Astrocyte (in vitro differentiated cells and primary cell): ENCODE results near the gene AKT3. TPM values are rescaled to one million over a fixed set of nuclear protein-coding genes. Genes with fewer than 3 reads are reported as not detected.

Experiments used
- DNase-seq: peaks from one replicate; pipeline ENCODE4 v3.0.0-alpha.2; 2010; ENCODE audit warnings: low read depth
- FAIRE-seq: peaks from 2 replicates; lab custom pipeline; 2011; peaks lifted over from hg19 to GRCh38; lab: Jason Lieb, UNC
- H2AFZ ChIP-seq: 2 replicates; pipeline ENCODE4 v1.6.0; 2012; ENCODE audit warnings: low read depth, low read length, inconsistent platforms
- H3K27ac ChIP-seq: 2 replicates; pipeline ENCODE4 v1.5.1; 2011; ENCODE audit warnings: low read depth, low read length, inconsistent platforms
- H3K27me3 ChIP-seq: 2 replicates; pipeline ENCODE4 v1.6.0; 2011; ENCODE audit warnings: low read length, inconsistent platforms; ENCODE audit not compliant: insufficient read depth
- H3K36me3 ChIP-seq: 2 replicates; pipeline ENCODE4 v1.5.1; 2011; ENCODE audit warnings: low read length, inconsistent platforms; ENCODE audit not compliant: insufficient read depth
- H3K4me1 ChIP-seq: 2 replicates; pipeline ENCODE4 v1.5.1; 2011; ENCODE audit warnings: low read length, inconsistent platforms; ENCODE audit not compliant: insufficient read depth
- H3K4me2 ChIP-seq: 2 replicates; pipeline ENCODE4 v1.6.0; 2012; ENCODE audit warnings: low read length, inconsistent platforms
- H3K4me3 ChIP-seq: 2 replicates; pipeline ENCODE4 v1.5.1; 2011; ENCODE audit warnings: low read depth, mild to moderate bottlenecking, low read length, inconsistent platforms; ENCODE audit not compliant: insufficient read depth
- H3K79me2 ChIP-seq: 2 replicates; pipeline ENCODE4 v1.6.0; 2012; ENCODE audit warnings: mild to moderate bottlenecking, low read length, inconsistent platforms; ENCODE audit not compliant: insufficient read depth
- H3K9ac ChIP-seq: 2 replicates; pipeline ENCODE4 v1.6.0; 2012; ENCODE audit warnings: mild to moderate bottlenecking, low read length, inconsistent platforms
- H3K9me3 ChIP-seq: 2 replicates; pipeline ENCODE4 v1.5.1; 2012; ENCODE audit warnings: low read depth, mild to moderate bottlenecking, low read length, inconsistent platforms; ENCODE audit not compliant: insufficient read depth
- H4K20me1 ChIP-seq: 2 replicates; pipeline ENCODE4 v1.6.0; 2012; ENCODE audit warnings: low read length, inconsistent platforms; ENCODE audit not compliant: insufficient read depth
- H3K27ac Mint-ChIP-seq: one replicate; pipeline ENCODE4 v1.8.0; 2021; ENCODE audit warnings: mild to moderate bottlenecking, mixed read lengths; ENCODE audit not compliant: unreplicated experiment
- H3K27me3 Mint-ChIP-seq: one replicate; pipeline ENCODE4 v1.8.0; 2021; ENCODE audit warnings: low read depth, mixed read lengths; ENCODE audit not compliant: unreplicated experiment
- H3K36me3 Mint-ChIP-seq: one replicate; pipeline ENCODE4 v1.8.0; 2021; ENCODE audit warnings: low read depth, mixed read lengths; ENCODE audit not compliant: unreplicated experiment
- H3K4me1 Mint-ChIP-seq: one replicate; pipeline ENCODE4 v1.8.0; 2021; ENCODE audit warnings: low read depth, mixed read lengths; ENCODE audit not compliant: unreplicated experiment
- H3K4me3 Mint-ChIP-seq: one replicate; pipeline ENCODE4 v1.8.0; 2021; ENCODE audit warnings: mild to moderate bottlenecking, moderate library complexity, mixed read lengths; ENCODE audit not compliant: unreplicated experiment
- H3K9me3 Mint-ChIP-seq: one replicate; pipeline ENCODE4 v1.8.0; 2021; ENCODE audit warnings: mild to moderate bottlenecking, mixed read lengths; ENCODE audit not compliant: unreplicated experiment
- EZH2 ChIP-seq: IDR thresholded peaks from 2 replicates; pipeline ENCODE4 v1.6.1; 2012; ENCODE audit warnings: mild to moderate bottlenecking, low read length, inconsistent platforms; ENCODE audit not compliant: insufficient read depth
- total RNA-seq: library from RNA; stranded (reverse); gene quantifications from 2 replicates; pipeline ENCODE4 v1.2.1, GENCODE V29; 2021
- TF ChIP-seq, protein P1 (sequence below): IDR thresholded peaks from 2 replicates; pipeline ENCODE4 v1.5.1; 2011; ENCODE audit warnings: low read depth, mild to moderate bottlenecking, inconsistent platforms, low read length, moderate library complexity; ENCODE audit not compliant: insufficient read depth

AKT3 gene
- total RNA-seq, 1 donor from 2014 or later, result 64.5 TPM

DNA sequence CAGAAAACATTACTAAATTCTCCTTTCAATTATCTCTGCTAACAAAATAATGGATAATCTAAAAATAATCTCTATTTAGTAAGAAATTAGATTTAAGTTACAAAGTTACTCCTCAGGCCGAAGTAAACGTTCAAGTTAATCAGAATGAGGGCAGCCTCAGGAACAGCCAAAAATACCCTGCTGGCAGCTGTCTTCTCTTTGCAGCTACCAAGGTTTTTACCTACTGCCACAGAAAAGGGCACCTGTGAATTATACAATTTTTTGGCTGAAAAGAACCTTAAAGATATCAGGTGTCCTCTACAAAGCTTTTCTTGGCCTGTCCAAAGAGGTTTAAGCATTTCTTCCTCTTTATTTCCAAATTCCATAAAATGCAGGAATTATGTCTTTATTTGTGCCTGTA lies 84.4 kb downstream of the AKT3 start:
- Mint-ChIP-seq H3K27ac (no peak overlapping the region), H3K27me3 (no peaks in the 10 kb centered on the region), H3K9me3 (no peaks in the 10 kb centered on the region), H3K36me3 (no peaks in the 10 kb centered on the region), H3K4me3 (no peak overlapping the region), H3K4me1 (peaks cover 2% of the 10 kb centered on the region)
- H3K4me3 ChIP-seq, result no peak overlapping the region
- H3K4me1 ChIP-seq, result no peaks in the 10 kb centered on the region
- H3K4me2 ChIP-seq, result no peak overlapping the region
- no peak for FAIRE-seq
- peaks cover 18% of the 10 kb centered on the region for H4K20me1 ChIP-seq
- H2AFZ ChIP-seq, result no peak overlapping the region
- DNase-seq, result no peak
- H3K9me3 ChIP-seq, result no peaks in the 10 kb centered on the region
- no peaks in the 10 kb centered on the region for H3K27me3 ChIP-seq
- H3K27ac ChIP-seq, result no peak overlapping the region
- H3K36me3 ChIP-seq, result no peaks in the 10 kb centered on the region
- no peak for TF ChIP-seq EZH2
- TF ChIP-seq, protein P1, sequence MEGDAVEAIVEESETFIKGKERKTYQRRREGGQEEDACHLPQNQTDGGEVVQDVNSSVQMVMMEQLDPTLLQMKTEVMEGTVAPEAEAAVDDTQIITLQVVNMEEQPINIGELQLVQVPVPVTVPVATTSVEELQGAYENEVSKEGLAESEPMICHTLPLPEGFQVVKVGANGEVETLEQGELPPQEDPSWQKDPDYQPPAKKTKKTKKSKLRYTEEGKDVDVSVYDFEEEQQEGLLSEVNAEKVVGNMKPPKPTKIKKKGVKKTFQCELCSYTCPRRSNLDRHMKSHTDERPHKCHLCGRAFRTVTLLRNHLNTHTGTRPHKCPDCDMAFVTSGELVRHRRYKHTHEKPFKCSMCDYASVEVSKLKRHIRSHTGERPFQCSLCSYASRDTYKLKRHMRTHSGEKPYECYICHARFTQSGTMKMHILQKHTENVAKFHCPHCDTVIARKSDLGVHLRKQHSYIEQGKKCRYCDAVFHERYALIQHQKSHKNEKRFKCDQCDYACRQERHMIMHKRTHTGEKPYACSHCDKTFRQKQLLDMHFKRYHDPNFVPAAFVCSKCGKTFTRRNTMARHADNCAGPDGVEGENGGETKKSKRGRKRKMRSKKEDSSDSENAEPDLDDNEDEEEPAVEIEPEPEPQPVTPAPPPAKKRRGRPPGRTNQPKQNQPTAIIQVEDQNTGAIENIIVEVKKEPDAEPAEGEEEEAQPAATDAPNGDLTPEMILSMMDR, result no peak
- peaks cover 20% of the 10 kb centered on the region for H3K79me2 ChIP-seq
- no peak overlapping the region for H3K9ac ChIP-seq

DNA sequence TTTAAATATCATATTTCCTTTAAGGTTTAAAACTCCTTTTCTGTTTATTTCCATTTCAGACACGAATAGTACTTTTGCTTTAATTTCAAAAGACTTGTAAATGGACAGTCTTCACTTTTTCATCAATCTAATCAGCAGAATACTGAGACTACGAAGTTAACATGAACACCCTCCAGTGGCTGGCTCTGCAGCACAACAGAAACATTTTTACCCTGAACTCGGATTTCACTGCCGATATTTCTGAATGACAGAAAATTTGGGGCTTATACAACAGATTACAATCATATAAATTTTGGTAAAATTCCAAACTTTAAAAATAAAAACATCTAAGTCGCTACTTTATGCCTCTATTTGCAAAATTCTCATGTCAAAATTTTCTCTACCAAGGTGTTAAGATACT lies 86.2 kb downstream of the AKT3 start:
- Mint-ChIP-seq H3K4me3 (no peak overlapping the region), H3K27me3 (no peaks in the 10 kb centered on the region), H3K9me3 (no peaks in the 10 kb centered on the region), H3K36me3 (no peaks in the 10 kb centered on the region), H3K4me1 (no peaks in the 10 kb centered on the region), H3K27ac (no peak overlapping the region)
- no peak for TF ChIP-seq EZH2
- TF ChIP-seq, protein P1, result no peak
- H3K9ac ChIP-seq, result no peak overlapping the region
- no peak for DNase-seq
- H3K4me3 ChIP-seq, result no peak overlapping the region
- no peak for FAIRE-seq
- no peak overlapping the region for H2AFZ ChIP-seq
- no peaks in the 10 kb centered on the region for H3K9me3 ChIP-seq
- peaks cover 12% of the 10 kb centered on the region for H4K20me1 ChIP-seq
- no peaks in the 10 kb centered on the region for H3K4me1 ChIP-seq
- H3K27ac ChIP-seq, result no peak overlapping the region
- no peaks in the 10 kb centered on the region for H3K27me3 ChIP-seq
- H3K4me2 ChIP-seq, result no peak overlapping the region
- H3K79me2 ChIP-seq, result peaks cover 24% of the 10 kb centered on the region
- no peaks in the 10 kb centered on the region for H3K36me3 ChIP-seq

DNA sequence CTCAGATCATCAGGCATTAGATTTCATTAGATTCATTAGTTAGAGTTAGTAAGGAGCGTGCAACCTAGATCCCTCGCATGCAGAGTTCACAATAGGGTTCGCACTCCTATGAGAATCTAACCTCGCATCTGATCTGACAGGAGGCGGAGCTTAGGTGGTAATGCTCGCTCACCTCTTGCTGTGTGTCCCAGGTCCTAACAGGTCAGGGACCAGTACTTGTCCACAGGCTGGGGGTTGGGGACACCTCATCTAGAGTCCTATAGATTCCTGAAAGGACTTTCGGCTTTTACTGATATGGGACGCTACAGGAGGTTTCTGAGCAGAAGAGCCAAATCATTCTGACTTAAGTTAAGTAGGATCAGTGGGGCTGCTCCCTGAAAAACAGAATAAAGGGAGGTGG lies 91.4 kb downstream of the AKT3 start:
- Mint-ChIP-seq H3K4me1 (no peaks in the 10 kb centered on the region), H3K9me3 (no peaks in the 10 kb centered on the region), H3K27me3 (no peaks in the 10 kb centered on the region), H3K4me3 (no peak overlapping the region), H3K27ac (no peak overlapping the region), H3K36me3 (no peaks in the 10 kb centered on the region)
- Histone ChIP-seq H3K9me3 (no peaks in the 10 kb centered on the region), H3K27ac (no peak overlapping the region), H2AFZ (no peak overlapping the region), H3K27me3 (no peaks in the 10 kb centered on the region), H3K36me3 (no peaks in the 10 kb centered on the region), H4K20me1 (peaks cover 19% of the 10 kb centered on the region), H3K4me2 (no peak overlapping the region), H3K4me3 (no peak overlapping the region), H3K79me2 (peaks cover 27% of the 10 kb centered on the region), H3K9ac (no peak overlapping the region), H3K4me1 (no peaks in the 10 kb centered on the region)
- DNase-seq (no peak), FAIRE-seq (no peak)
- no peak for TF ChIP-seq EZH2
- TF ChIP-seq, protein P1, result no peak
